ENCODE data around the gene MPRIP. TPM values are rescaled to one million over a fixed set of nuclear protein-coding genes. Genes with fewer than 3 reads are reported as not detected.

The MPRIP gene
- polyA plus RNA-seq, 1 donor from 2014 or later, result 47.3 TPM

GRCh38 chr17:17088086-17088485, 45.8 kb downstream of the MPRIP start:
- H3F3A ChIP-seq (ENCODE audit: insufficient read depth, low read length, poor library complexity, severe bottlenecking), result no peaks in the 10 kb centered on the region
- H3K4me3 ChIP-seq (ENCODE audit: low read length), result no peak overlapping the region
- no peaks in the 10 kb centered on the region for H3K9me3 ChIP-seq (ENCODE audit: low read length)
- H4K20me1 ChIP-seq (ENCODE audit: insufficient read depth), result no peaks in the 10 kb centered on the region
- no peak overlapping the region for H3K27ac ChIP-seq (ENCODE audit: low read length)
- H3K36me3 ChIP-seq (ENCODE audit: insufficient read depth, low read length), result no peaks in the 10 kb centered on the region
- no peak overlapping the region for H3K9ac ChIP-seq (ENCODE audit: low read length)
- H3K4me2 ChIP-seq (ENCODE audit: low read length), result no peak overlapping the region
- H2AFZ ChIP-seq (ENCODE audit: low read depth, low read length), result no peak overlapping the region
- TF ChIP-seq SMC3 (conservative IDR thresholded peaks at IDR 0.05; ENCODE audit: poor library complexity) (no peak), EP300 (conservative IDR thresholded peaks at IDR 0.05; ENCODE audit: poor library complexity, severe bottlenecking) (no peak), CTCF (IDR thresholded peaks at IDR 0.05; ENCODE audit: poor library complexity, severe bottlenecking) (no peak), MXI1 (conservative IDR thresholded peaks at IDR 0.05; ENCODE audit: poor library complexity, severe bottlenecking) (no peak), EZH2 (IDR thresholded peaks at IDR 0.05; ENCODE audit: borderline replicate concordance, insufficient read depth, low read length, poor library complexity, severe bottlenecking) (no peak)
- H3K9me2 ChIP-seq (ENCODE audit: insufficient read depth, low read length), result no peaks in the 10 kb centered on the region
- peaks cover 2% of the 10 kb centered on the region for H3K79me2 ChIP-seq (replicated peaks; ENCODE audit: insufficient read depth, low read length)
- H3K27me3 ChIP-seq (ENCODE audit: insufficient read depth, low read depth, low read length), result no peaks in the 10 kb centered on the region

- Histone ChIP-seq H3K9ac (ENCODE audit: low read length) (no peak overlapping the region), H2AFZ (ENCODE audit: low read depth, low read length) (no peak overlapping the region), H3K4me3 (ENCODE audit: low read length) (no peak overlapping the region), H3K4me2 (ENCODE audit: low read length) (no peak overlapping the region), H3K27me3 (ENCODE audit: insufficient read depth, low read depth, low read length) (no peaks in the 10 kb centered on the region), H3K36me3 (ENCODE audit: insufficient read depth, low read length) (no peaks in the 10 kb centered on the region), H3K9me3 (ENCODE audit: low read length) (no peaks in the 10 kb centered on the region), H3F3A (ENCODE audit: insufficient read depth, low read length, poor library complexity, severe bottlenecking) (no peaks in the 10 kb centered on the region), H3K79me2 (replicated peaks; ENCODE audit: insufficient read depth, low read length) (no peaks in the 10 kb centered on the region), H3K9me2 (ENCODE audit: insufficient read depth, low read length) (no peaks in the 10 kb centered on the region), H4K20me1 (ENCODE audit: insufficient read depth) (no peaks in the 10 kb centered on the region), H3K27ac (ENCODE audit: low read length) (no peak overlapping the region)
- no peak for TF ChIP-seq EP300 (conservative IDR thresholded peaks at IDR 0.05; ENCODE audit: poor library complexity, severe bottlenecking)
- TF ChIP-seq RAD21 (conservative IDR thresholded peaks at IDR 0.05), result no peak
- TF ChIP-seq MXI1 (conservative IDR thresholded peaks at IDR 0.05; ENCODE audit: poor library complexity, severe bottlenecking), result no peak
- TF ChIP-seq EZH2 (IDR thresholded peaks at IDR 0.05; ENCODE audit: borderline replicate concordance, insufficient read depth, low read length, poor library complexity, severe bottlenecking), result no peak
- no peak for TF ChIP-seq POLR2AphosphoS5 (IDR thresholded peaks at IDR 0.05)
- no peak for TF ChIP-seq CTCF (IDR thresholded peaks at IDR 0.05; ENCODE audit: poor library complexity, severe bottlenecking)
- no peak for TF ChIP-seq TAF1 (IDR thresholded peaks at IDR 0.05; ENCODE audit: low read depth)
- TF ChIP-seq REST (IDR thresholded peaks at IDR 0.05; ENCODE audit: borderline replicate concordance), result no peak
Measured at GRCh38 chr17:17088541-17089525, 46.6 kb downstream of the MPRIP start.
